Endothelial cell of umbilical vein (primary cell): ENCODE measurements around the gene PHAX. TPM values are rescaled to one million over a fixed set of nuclear protein-coding genes. Genes with fewer than 3 reads are reported as not detected.

ENCODE experiments used
- BruUV-seq: library from RNA; stranded (reverse); fragments of 400-500 nt; replicated peaks from 2 replicates; lab custom pipeline; 2021; lab: Mats Ljungman, UMichigan
- CTCF ChIA-PET: fragments of 300-600, 350-600 bp; sonication (Branson Sonifier 250); formaldehyde crosslinking; loops from one replicate; lab custom pipeline; 2021; ENCODE audit warnings: antibody characterized with exemption, inconsistent platforms; lab: Charles Lee
- POLR2A ChIA-PET: fragments of 300-600, 350-600 bp; sonication (Branson Sonifier 250); formaldehyde crosslinking; loops from one replicate; lab custom pipeline; 2021; ENCODE audit warnings: antibody characterized with exemption, inconsistent platforms; lab: Charles Lee
- DNase-seq: peaks from one replicate; pipeline ENCODE4 v3.0.0-alpha.2; 2011; ENCODE audit warnings: low read depth, low spot score
- FAIRE-seq: peaks from 2 replicates; lab custom pipeline; 2011; peaks lifted over from hg19 to GRCh38; lab: Jason Lieb, UNC
- H2AFZ ChIP-seq: 2 replicates; pipeline ENCODE4 v1.6.0; 2012; ENCODE audit warnings: low read depth, low read length, control low read depth, inconsistent platforms
- H3K27ac ChIP-seq: 2 replicates; pipeline ENCODE4 v1.5.1; 2011; ENCODE audit warnings: low read depth, mild to moderate bottlenecking, control low read depth, low read length, moderate library complexity; ENCODE audit not compliant: insufficient read depth
- H3K27me3 ChIP-seq, 2 experiments: 2 replicates each; pipeline versions ENCODE4 v1.6.0 to v1.6.1; 2011; ENCODE audit warnings: low read length in 2 of 2, mixed read lengths in 1 of 2; ENCODE audit not compliant: control insufficient read depth in 2 of 2, insufficient read depth in 2 of 2
- H3K36me3 ChIP-seq, 2 experiments: 2 replicates in 1 of 2; 3 replicates in 1 of 2; pipeline ENCODE4 v1.5.1; 2011; ENCODE audit warnings: low read length in 2 of 2, mild to moderate bottlenecking in 1 of 2, moderate library complexity in 1 of 2; ENCODE audit not compliant: control insufficient read depth in 2 of 2, insufficient read depth in 2 of 2; ENCODE audit errors: extremely low read depth in 1 of 2
- H3K4me1 ChIP-seq: 3 replicates; pipeline ENCODE4 v1.5.1; 2011; ENCODE audit warnings: mild to moderate bottlenecking, low read length; ENCODE audit not compliant: control insufficient read depth, insufficient read depth; ENCODE audit errors: extremely low read depth
- H3K4me2 ChIP-seq: 2 replicates; pipeline ENCODE4 v1.6.1; 2011; ENCODE audit warnings: low read length, control low read depth, mixed read lengths; ENCODE audit not compliant: insufficient read depth
- H3K4me3 ChIP-seq, 3 experiments: fragments of 200-600 bp in 1 of 3; sonication (generic), shearing (Covaris generic) in 1 of 3; replicated peaks in 1 of 3; 2 replicates each; pipeline ENCODE4 v1.5.1; 2011 to 2016; ENCODE audit warnings: control low read depth in 3 of 3, low read length in 3 of 3, mild to moderate bottlenecking in 2 of 3, inconsistent platforms in 1 of 3, low read depth in 1 of 3, moderate library complexity in 1 of 3; ENCODE audit not compliant: insufficient read depth in 1 of 3
- H3K79me2 ChIP-seq: 2 replicates; pipeline ENCODE4 v1.6.0; 2012; ENCODE audit warnings: low read length, inconsistent platforms; ENCODE audit not compliant: control insufficient read depth, insufficient read depth
- H3K9ac ChIP-seq: replicated peaks from 2 replicates; pipeline ENCODE3; 2011; ENCODE audit warnings: low read length, control low read depth; ENCODE audit not compliant: insufficient read depth; ENCODE audit errors: extremely low read depth
- H3K9me1 ChIP-seq: replicated peaks from 3 replicates; pipeline ENCODE4 v1.6.0; 2011; ENCODE audit warnings: mild to moderate bottlenecking, low read length; ENCODE audit not compliant: control insufficient read depth, insufficient read depth; ENCODE audit errors: extremely low read depth
- H3K9me3 ChIP-seq: replicated peaks from 2 replicates; pipeline ENCODE4 v1.5.1; 2012; ENCODE audit warnings: low read length, inconsistent platforms; ENCODE audit not compliant: control insufficient read depth, insufficient read depth
- H4K20me1 ChIP-seq: replicated peaks from 2 replicates; pipeline ENCODE3; 2011; ENCODE audit warnings: mild to moderate bottlenecking, low read length; ENCODE audit not compliant: control insufficient read depth, insufficient read depth; ENCODE audit errors: extremely low read depth
- CTCF ChIP-seq, 2 donors: IDR thresholded peaks; 1 replicate in 1 of 2; 2 replicates in 1 of 2; pipeline ENCODE4 v1.5.1; 2011; ENCODE audit warnings: low read length in 2 of 2, mild to moderate bottlenecking in 2 of 2, moderate library complexity in 2 of 2, control low read depth in 1 of 2, inconsistent platforms in 1 of 2, low read depth in 1 of 2; ENCODE audit not compliant: insufficient read depth in 1 of 2; ENCODE audit errors: extremely low read depth in 1 of 2
- EZH2 ChIP-seq: IDR thresholded peaks from 2 replicates; pipeline ENCODE4 v1.6.1; 2012; ENCODE audit warnings: borderline replicate concordance, low read depth, mild to moderate bottlenecking, moderate library complexity, low read length, inconsistent platforms; ENCODE audit not compliant: severe bottlenecking
- FOS ChIP-seq: IDR thresholded peaks from 2 replicates; pipeline ENCODE4 v1.6.1; 2011; ENCODE audit warnings: mild to moderate bottlenecking, low read length, moderate library complexity, borderline replicate concordance; ENCODE audit not compliant: insufficient read depth
- GATA2 ChIP-seq: IDR thresholded peaks from 2 replicates; pipeline ENCODE4 v1.7.0; 2011; ENCODE audit warnings: low read depth, mild to moderate bottlenecking, moderate library complexity, mixed read lengths, low read length; ENCODE audit not compliant: insufficient read length, insufficient read depth
- JUN ChIP-seq: IDR thresholded peaks from 2 replicates; pipeline ENCODE4 v1.6.1; 2011; ENCODE audit warnings: borderline replicate concordance, low read depth; ENCODE audit not compliant: insufficient read length, insufficient read depth
- MAX ChIP-seq: IDR thresholded peaks from 2 replicates; pipeline ENCODE4 v1.6.1; 2011; ENCODE audit not compliant: insufficient read depth, insufficient read length
- MYC ChIP-seq: IDR thresholded peaks from one replicate; pipeline ENCODE4 v1.6.1; 2011; ENCODE audit warnings: mild to moderate bottlenecking, low read depth, low read length
- POLR2A ChIP-seq: IDR thresholded peaks from 2 replicates; pipeline ENCODE4 v1.6.1; 2012; ENCODE audit warnings: low read depth, mild to moderate bottlenecking, control low read depth, low read length
- POLR2AphosphoS5 ChIP-seq: IDR thresholded peaks from 2 replicates; pipeline ENCODE4 v1.6.1; 2012; ENCODE audit warnings: low read depth, mild to moderate bottlenecking, control low read depth, low read length, moderate library complexity; ENCODE audit not compliant: insufficient read depth
- dilution Hi-C: fragments of 300-500 bp; cut with MboI; formaldehyde crosslinking; loops from one replicate; pipeline ENCODE4 v1.15.0; 2019; ENCODE audit warnings: low sequenced_read_pairs; ENCODE audit not compliant: extremely low pct_ligation_motif_present
- intact Hi-C: fragments of 100-400 bp; cut with micrococcal nuclease; formaldehyde crosslinking; loops from one replicate; pipeline ENCODE4 v1.10.0; 2022
- polyA plus RNA-seq, 4 experiments: library from polyadenylated mRNA; depleted of rRNA in 3 of 4; stranded (reverse) in 3 of 4; unstranded in 1 of 4; fragments of >200 nt; gene quantifications; 2 replicates each; pipeline versions ENCODE4 v1.2.1 to v1.2.3, GENCODE V29; 2011 to 2012; ENCODE audit warnings: missing spikeins in 1 of 4
- total RNA-seq: library from RNA; stranded (reverse); gene quantifications from 2 replicates; pipeline ENCODE4 v1.2.3, GENCODE V29; 2021

PHAX gene
- total and polyA plus RNA-seq, 2 donors (not counting 3 experiments of a cell fraction or from before 2014, with no cell fraction given), result 33.0 to 51.2 TPM

- POLR2A ChIA-PET, result no interaction called here
- H3K79me2 ChIP-seq, result no peaks in the 10 kb centered on the region
- intact Hi-C loops (no loop called here), dilution Hi-C loops (no loop called here)
- CTCF ChIA-PET, result interaction anchor here (1.7 kb wide), 1 partner anchor 851 kb away, joined by 3 read pairs; no protein-coding TSS in a partner anchor
- no peaks in the 10 kb centered on the region for H3K27me3 ChIP-seq
- no peak overlapping the region for H3K27ac ChIP-seq
- no peak overlapping the region for H3K9ac ChIP-seq
- H3K4me3 ChIP-seq, result no peak overlapping the region
- DNase-seq, result no peak
- no peaks in the 10 kb centered on the region for H4K20me1 ChIP-seq
- no TSS peak for BruUV-seq
- H3K4me1 ChIP-seq, result peaks cover 3% of the 10 kb centered on the region
- no peak overlapping the region for H3K4me2 ChIP-seq
- H3K9me3 ChIP-seq, result no peaks in the 10 kb centered on the region
- FAIRE-seq, result no peak
- H2AFZ ChIP-seq, result no peak overlapping the region
- no peaks in the 10 kb centered on the region for H3K36me3 ChIP-seq
- H3K9me1 ChIP-seq, result no peaks in the 10 kb centered on the region
- TF ChIP-seq FOS, result no peak
- TF ChIP-seq EZH2, result no peak
- no peak for TF ChIP-seq POLR2A
- TF ChIP-seq MAX, result no peak
- TF ChIP-seq POLR2AphosphoS5, result no peak
- TF ChIP-seq JUN, result no peak
- TF ChIP-seq GATA2, result no peak
- no peak for TF ChIP-seq MYC
- TF ChIP-seq CTCF (IDR thresholded peaks at IDR 0.05; ENCODE audit: extremely low read depth in 1 of 2, insufficient read depth in 1 of 2, low read depth in 1 of 2, low read length in 2 of 2), result no peak
Observed at GRCh38 chr5:126641387-126641786, 40.6 kb downstream of the PHAX start.
